Measurements from ENCODE around the gene FOXA3.

The FOXA3 gene

GRCh38 chr19:45825917-45826893, 37.9 kb upstream of the FOXA3 start (continued):
- TF ChIP-seq, protein P1, sequence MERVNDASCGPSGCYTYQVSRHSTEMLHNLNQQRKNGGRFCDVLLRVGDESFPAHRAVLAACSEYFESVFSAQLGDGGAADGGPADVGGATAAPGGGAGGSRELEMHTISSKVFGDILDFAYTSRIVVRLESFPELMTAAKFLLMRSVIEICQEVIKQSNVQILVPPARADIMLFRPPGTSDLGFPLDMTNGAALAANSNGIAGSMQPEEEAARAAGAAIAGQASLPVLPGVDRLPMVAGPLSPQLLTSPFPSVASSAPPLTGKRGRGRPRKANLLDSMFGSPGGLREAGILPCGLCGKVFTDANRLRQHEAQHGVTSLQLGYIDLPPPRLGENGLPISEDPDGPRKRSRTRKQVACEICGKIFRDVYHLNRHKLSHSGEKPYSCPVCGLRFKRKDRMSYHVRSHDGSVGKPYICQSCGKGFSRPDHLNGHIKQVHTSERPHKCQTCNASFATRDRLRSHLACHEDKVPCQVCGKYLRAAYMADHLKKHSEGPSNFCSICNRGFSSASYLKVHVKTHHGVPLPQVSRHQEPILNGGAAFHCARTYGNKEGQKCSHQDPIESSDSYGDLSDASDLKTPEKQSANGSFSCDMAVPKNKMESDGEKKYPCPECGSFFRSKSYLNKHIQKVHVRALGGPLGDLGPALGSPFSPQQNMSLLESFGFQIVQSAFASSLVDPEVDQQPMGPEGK (CRISPR knock-in tag; IDR thresholded peaks at IDR 0.05; ENCODE audit: borderline replicate concordance): no peak

GRCh38 chr19:45826934-45827333, 37.2 kb upstream of the FOXA3 start:
- peak; percentile 16; the same call in 1 of the 3 replicates for ATAC-seq
- TF ChIP-seq, protein P2, sequence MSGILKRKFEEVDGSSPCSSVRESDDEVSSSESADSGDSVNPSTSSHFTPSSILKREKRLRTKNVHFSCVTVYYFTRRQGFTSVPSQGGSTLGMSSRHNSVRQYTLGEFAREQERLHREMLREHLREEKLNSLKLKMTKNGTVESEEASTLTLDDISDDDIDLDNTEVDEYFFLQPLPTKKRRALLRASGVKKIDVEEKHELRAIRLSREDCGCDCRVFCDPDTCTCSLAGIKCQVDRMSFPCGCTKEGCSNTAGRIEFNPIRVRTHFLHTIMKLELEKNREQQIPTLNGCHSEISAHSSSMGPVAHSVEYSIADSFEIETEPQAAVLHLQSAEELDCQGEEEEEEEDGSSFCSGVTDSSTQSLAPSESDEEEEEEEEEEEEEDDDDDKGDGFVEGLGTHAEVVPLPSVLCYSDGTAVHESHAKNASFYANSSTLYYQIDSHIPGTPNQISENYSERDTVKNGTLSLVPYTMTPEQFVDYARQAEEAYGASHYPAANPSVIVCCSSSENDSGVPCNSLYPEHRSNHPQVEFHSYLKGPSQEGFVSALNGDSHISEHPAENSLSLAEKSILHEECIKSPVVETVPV (CRISPR knock-in tag; IDR thresholded peaks at IDR 0.05): no peak
- TF ChIP-seq PPARA (CRISPR knock-in tag; IDR thresholded peaks at IDR 0.05; ENCODE audit: borderline replicate concordance) (no peak), CSDC2 (CRISPR knock-in tag; IDR thresholded peaks at IDR 0.05) (no peak), ISL1 (CRISPR knock-in tag; IDR thresholded peaks at IDR 0.05) (no peak), POU6F1 (CRISPR knock-in tag; IDR thresholded peaks at IDR 0.05; ENCODE audit: borderline replicate concordance, low read depth) (no peak), CREB5 (CRISPR knock-in tag; IDR thresholded peaks at IDR 0.05; ENCODE audit: low read depth) (no peak), ZNF8 (CRISPR knock-in tag; IDR thresholded peaks at IDR 0.05) (no peak)
- TF ChIP-seq, protein P1 (CRISPR knock-in tag; IDR thresholded peaks at IDR 0.05; ENCODE audit: borderline replicate concordance): no peak

DNA sequence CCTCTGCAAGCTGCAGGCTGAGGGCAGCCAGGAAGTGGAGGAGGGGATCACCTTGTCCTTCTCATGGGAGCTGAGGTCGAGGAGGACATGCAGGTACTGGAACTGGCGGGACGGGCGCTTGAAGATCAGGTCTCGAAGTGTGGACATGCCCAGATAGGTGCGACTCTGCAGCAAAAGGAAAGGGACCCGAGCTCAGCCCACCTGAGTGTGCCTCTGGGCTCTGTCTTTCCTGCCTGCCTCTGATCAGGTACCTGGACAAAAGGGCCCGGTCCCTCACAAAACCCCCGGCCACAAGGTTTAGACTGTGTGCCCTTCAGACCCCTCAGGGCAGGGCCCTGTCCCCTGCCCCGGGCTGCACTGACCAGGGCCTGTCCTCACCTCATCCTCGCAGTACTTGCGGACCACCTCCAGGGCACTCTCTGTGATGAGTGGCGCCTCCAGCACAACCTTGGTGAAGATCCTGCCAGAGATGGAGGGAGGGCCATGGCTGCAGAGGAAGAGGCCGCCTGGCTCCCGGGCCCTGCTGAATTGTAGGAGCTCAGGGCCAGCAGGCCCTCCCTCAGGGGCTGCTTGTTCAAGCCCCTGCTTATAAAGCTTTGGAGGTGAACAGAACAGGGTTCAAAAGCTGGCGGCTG, 36.5 kb upstream of the FOXA3 start:
- ATAC-seq: no peak
- no peak for TF ChIP-seq OSR1 (CRISPR knock-in tag; IDR thresholded peaks at IDR 0.05)
- 0 out of 2 replicates have a peak, but pooled peaks have one; percentile 26 for TF ChIP-seq ZFP3 (CRISPR knock-in tag; IDR thresholded peaks at IDR 0.05)

DNA sequence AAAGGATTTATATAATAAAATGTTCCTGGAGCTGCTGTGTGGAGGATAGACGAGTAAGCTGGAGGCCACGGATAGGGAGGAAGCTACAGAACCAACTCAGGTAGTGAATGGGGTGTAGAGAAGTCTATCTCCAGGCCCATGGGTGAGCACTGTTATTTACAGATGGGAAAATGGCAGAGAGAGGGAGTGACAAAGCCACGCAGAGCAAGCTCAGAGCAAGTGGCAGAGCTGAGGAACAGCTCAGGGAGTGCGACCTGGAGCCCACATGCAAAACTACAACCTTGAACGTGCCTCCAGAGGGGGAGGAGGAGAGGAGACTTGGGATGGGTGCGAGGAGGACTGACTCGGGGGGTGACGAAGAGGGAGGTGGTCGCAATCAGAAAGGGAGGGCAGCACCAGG, 35.6 kb upstream of the FOXA3 start:
- ATAC-seq: no peak
- TF ChIP-seq ZC3H10 (CRISPR knock-in tag; IDR thresholded peaks at IDR 0.05) (no peak), ZFP3 (CRISPR knock-in tag; IDR thresholded peaks at IDR 0.05) (no peak), ESRRG (CRISPR knock-in tag; IDR thresholded peaks at IDR 0.05) (no peak)
- TF ChIP-seq, protein P1 (CRISPR knock-in tag; IDR thresholded peaks at IDR 0.05; ENCODE audit: borderline replicate concordance): no peak

- ATAC-seq: no peak
- no peak for TF ChIP-seq ZFP3 (CRISPR knock-in tag; IDR thresholded peaks at IDR 0.05)
- TF ChIP-seq ZNF565 (CRISPR knock-in tag; conservative IDR thresholded peaks at IDR 0.05; ENCODE audit: low read depth): no peak
- TF ChIP-seq TCF4 (CRISPR knock-in tag; IDR thresholded peaks at IDR 0.05; ENCODE audit: borderline replicate concordance): no peak
- no peak for TF ChIP-seq SNAI2 (CRISPR knock-in tag; IDR thresholded peaks at IDR 0.05)
- no peak for TF ChIP-seq CSDC2 (CRISPR knock-in tag; IDR thresholded peaks at IDR 0.05)
- TF ChIP-seq, protein P3, sequence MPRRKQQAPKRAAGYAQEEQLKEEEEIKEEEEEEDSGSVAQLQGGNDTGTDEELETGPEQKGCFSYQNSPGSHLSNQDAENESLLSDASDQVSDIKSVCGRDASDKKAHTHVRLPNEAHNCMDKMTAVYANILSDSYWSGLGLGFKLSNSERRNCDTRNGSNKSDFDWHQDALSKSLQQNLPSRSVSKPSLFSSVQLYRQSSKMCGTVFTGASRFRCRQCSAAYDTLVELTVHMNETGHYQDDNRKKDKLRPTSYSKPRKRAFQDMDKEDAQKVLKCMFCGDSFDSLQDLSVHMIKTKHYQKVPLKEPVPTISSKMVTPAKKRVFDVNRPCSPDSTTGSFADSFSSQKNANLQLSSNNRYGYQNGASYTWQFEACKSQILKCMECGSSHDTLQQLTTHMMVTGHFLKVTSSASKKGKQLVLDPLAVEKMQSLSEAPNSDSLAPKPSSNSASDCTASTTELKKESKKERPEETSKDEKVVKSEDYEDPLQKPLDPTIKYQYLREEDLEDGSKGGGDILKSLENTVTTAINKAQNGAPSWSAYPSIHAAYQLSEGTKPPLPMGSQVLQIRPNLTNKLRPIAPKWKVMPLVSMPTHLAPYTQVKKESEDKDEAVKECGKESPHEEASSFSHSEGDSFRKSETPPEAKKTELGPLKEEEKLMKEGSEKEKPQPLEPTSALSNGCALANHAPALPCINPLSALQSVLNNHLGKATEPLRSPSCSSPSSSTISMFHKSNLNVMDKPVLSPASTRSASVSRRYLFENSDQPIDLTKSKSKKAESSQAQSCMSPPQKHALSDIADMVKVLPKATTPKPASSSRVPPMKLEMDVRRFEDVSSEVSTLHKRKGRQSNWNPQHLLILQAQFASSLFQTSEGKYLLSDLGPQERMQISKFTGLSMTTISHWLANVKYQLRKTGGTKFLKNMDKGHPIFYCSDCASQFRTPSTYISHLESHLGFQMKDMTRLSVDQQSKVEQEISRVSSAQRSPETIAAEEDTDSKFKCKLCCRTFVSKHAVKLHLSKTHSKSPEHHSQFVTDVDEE (CRISPR knock-in tag; IDR thresholded peaks at IDR 0.05): no peak
- no peak for TF ChIP-seq CREB5 (CRISPR knock-in tag; IDR thresholded peaks at IDR 0.05; ENCODE audit: low read depth)
Observed at GRCh38 chr19:45828945-45829344, 35.2 kb upstream of the FOXA3 start.
